HG02981 (cell line): ENCODE data around the gene CCL3.
A peak's percentile ranks its signal among the peaks of the same experiment; 100 is the strongest.
"Not testable (repeated sequence)": the region's sequence is repeated elsewhere in the genome, so short reads cannot be mapped to it uniquely, and the experiment has no call there.

Experiments used
- ATAC-seq: cut with Tn5 transposase; IDR thresholded peaks from one replicate; pipeline ENCODE4 v1.9.1; 2021; ENCODE audit warnings: mild to moderate bottlenecking, moderate library complexity; ENCODE audit not compliant: unreplicated experiment

CCL3 gene

DNA sequence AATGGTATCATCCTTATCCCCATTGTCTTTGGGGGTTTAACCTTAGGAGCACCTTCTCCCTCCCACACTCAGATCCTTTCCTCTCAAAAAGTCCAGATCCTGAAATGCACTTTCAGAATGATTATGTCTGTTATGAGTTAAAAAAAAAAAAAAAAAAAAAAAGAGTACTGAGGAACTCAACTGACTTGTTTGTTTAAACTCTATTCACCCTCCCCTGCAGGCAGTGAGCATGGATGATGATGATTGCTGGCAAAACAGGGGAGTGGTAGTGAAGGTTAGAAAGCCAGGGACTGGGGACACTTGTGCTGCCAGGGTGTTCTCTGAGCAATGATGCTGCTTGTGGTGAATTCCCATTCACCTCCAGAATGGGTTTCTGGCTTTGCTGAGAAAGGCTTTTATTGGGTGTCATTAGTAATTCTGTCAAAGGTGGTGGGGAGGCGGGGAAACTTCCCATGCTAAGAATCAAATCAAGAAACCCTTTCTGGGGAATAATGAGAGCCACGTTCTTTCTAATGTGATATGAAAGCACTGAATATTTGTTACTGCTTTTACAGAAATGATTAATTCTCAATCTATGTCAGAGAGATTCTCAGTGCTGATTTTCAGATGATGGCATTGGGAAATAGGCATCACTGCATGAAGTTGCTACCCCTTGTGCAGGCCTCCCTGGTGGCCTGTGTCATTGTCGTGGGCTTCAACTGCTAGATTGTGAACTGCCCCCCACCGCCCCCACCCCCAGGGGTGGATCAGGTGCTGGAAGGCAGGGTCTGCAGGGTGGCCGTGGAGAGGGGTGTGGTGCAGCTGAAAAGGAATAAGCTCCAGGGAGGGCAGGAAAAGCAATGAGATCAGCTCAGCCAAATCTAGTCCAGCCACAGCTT lies 27.8 kb upstream of the CCL3 start:
- ATAC-seq = no peak

DNA sequence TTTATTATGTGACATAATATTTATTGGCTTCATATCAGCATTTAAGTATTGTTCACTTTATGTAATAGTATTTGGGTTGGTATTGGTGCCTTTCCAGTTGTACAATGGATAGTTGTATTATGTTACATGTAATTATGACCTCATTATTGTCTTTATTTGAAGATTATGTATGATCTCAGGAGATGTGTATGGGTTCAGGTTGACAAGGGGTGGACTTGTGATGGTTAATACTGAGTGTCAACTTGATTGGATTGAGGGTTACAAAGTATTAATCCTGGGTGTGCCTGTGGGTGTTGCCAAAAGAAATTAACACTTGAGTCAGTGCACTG lies 25.7 kb upstream of the CCL3 start:
- ATAC-seq = not testable (repeated sequence)

DNA sequence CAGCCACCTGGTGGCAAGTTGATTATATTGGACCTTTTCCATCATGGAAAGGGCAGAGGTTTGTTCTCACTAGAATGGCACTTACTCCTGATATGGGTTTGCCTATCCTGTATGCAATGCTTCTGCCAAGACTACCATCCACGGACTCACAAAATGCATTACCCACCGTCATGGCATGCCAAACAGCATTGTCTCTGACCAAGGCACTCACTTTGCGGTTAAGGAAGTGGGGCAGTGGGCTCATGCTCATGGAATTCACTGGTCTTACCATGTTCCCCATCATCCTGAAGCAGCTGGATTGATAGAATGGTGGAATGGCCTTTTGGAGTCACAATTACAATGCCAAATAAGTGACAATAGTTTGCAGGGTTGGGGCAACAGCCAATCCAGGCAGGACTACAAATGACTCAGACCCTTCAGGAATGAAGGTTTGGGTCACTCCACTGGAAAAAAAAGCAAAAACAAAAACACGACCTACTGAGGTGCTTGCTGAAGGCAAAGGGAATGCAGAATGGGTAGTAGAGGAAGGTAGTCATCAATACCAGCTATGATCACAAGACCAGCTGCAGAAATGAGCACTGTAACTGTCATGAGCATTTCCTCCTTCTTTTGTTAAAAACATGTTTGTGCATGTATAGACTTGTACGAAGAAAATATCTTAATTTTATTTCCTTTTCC lies 25.2 kb upstream of the CCL3 start:
- ATAC-seq = not testable (repeated sequence)

DNA sequence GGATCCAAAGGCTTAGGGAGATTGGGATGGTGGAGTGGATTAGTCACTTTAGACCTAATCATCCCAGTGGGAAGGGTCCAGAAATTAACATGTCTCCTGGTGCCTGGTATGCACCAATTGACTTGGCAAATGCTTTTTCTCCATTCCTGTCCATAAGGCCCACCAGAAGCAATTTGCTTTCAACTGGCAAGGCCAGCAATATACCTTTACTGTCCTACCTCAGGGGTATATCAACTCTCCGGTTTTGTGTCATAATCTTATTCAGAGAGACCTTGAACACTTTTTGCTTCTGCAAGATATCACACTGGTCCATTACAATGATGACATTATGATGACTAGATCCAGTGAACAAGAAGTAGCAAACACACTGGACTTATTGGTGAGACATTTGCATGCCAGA lies 23.2 kb upstream of the CCL3 start:
- not testable (repeated sequence) for ATAC-seq

DNA sequence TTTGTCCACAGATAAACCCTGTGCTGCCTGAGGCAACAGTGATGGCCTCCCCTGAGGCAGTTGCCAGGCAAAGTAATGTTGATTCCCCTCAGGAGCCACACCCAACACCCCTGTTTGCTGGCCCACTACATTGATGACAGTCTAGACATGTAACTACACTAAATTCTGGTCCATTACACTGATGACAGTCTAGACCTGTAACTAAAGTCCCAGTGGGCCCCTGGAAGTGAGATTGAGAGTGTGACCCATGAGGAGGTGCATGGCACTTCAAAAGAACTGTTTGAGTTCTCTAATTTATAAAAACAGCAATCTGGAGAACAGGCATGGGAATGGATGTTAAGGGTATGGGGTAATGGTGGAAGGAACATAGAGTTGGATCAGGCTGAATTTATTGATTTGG lies 22.6 kb upstream of the CCL3 start:
- ATAC-seq = no peak

DNA sequence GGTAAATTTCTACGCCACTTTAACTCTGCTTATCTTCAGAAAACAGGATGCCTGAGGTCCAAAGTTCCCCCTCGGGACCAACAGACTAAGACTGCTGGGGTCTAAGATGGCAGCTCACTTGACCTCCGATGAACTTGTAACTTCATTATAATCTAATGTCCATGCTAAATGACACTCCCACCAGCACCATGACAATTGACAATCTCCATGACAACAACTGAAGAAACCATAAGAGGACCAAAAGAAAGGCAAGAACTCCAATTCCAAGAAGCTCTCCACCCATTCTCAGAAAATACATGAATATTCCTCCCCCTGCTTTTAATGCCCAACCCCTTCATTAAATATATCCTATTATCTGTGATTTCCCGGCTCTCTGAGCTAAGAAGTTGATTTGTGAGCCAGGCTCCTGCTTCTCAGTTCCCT lies 21.1 kb upstream of the CCL3 start:
- no peak for ATAC-seq

DNA sequence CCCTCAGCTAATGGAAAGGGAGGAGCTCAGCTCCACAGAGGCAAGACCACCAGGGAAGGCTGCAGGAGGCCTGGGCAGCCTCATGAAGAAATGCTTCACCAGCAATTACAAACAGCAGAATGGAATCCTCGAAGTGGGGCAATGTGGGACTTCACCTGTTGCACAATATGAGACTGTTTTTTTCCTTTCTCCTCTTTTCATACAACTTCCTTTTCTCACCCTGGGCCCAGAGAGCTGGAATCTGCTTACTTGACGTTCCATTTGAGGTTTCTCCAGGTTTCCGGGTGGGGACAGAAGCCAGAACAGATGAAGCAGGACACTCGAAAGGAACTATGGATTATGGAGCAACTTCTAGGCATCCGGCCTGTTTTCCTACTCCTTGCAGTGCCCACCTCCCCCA lies 18.3 kb upstream of the CCL3 start:
- ATAC-seq = not testable (repeated sequence)

DNA sequence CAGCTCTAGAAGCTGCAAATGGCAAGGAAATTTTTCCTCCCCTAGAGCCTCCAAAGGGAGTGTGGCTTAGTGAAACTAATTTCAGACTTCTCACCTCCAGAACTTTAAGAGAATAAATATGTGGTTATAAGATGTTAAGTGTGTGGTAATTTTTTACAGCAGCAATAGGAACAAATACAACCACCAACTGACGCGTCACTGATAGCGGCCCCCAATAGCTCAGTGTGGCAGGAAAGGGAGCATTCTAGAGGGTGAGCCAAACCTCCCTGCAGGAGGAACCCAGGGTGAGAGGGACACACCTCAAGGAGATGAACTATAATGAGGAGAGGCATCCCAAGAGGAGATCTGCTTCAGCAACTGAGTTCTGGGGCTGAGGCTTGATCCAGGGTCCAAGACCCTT lies 17.7 kb upstream of the CCL3 start:
- no peak for ATAC-seq

DNA sequence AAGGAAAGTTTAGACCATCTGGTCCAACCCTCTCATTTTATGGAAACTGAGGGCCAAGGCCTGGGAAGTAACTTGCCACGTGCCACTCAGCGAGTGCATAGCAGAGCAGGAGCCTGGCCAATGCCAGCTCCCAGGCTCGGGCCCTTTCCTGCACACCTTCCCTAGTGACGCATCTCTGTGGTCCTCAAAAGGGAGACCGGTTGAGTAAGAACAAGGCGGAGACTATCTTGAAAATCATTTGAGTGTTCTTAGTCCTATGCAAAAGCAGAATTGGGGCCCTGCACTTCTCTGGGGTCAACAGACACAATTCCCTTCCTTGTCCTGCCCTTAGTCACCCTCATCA lies 16.5 kb upstream of the CCL3 start:
- no peak for ATAC-seq

DNA sequence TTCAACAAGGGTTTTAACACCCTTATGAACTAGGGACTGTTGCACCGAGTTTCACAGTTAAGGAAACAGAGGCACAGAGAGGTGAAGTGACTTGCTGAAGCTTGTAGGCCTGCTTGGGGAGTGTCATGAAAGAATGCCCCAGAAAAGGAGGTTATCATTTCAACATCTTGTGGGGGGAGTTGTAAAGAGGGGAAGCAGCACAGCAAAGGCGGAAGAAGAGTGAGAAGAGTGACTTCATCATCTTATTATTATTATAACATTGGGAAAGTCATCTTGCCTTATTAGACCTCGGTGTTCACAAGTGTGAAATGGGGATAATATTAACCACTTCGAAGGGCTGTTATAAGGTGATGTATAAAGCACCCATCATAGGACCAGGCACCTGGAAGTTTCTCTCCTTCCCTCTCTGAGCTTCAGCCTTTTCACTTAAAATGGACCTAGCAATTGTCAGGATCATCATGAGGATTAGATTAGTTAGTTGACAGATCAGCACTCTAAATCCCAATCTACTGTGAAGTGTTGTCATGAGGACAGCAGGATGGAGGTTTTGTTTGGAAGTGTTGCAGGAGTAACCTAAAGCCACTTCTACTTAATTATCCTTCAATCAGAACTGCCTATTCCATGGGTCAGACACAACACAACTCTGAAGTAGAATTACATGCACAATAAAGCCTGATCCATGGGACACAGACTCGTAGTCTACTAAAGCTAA lies 16.0 kb upstream of the CCL3 start:
- ATAC-seq = no peak

DNA sequence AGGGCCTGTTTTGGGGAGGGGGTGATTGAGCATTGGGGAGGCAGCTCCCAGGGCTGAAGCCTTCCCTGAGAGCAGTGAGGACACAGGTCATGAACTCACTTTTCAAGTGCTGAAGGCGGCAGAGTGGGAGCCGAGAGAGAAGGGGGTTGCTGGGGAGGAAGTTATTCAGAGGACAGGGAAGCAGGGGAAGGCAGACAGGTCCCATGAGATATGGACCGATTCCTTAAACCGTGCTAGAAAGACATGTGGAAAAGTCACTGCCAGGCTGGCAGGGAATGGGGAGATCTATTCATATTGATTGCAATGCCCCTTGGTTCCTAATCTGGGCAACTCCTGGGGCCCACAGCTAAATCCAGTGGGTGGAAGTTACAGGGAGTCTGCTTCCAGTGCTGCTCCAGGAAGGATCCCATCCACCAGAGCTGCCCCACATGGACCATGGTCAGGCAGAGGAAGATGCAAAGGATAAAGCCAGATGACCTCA lies 14.8 kb upstream of the CCL3 start:
- ATAC-seq = no peak

DNA sequence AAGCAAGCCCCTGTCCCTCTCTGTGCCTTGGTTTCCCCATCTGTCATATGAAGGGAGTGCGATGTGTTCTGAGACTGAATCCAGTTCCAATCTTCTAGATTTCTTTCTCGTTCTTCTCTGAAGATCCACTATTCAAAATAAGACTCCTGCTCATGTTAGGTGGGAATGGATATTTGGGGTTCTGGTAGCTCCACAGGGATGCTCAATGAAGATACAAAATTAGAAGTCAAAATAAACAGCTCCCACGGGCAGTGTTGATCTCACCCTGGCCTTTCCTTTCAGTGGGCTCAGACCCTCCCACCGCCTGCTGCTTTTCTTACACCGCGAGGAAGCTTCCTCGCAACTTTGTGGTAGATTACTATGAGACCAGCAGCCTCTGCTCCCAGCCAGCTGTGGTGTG lies 14.3 kb upstream of the CCL3 start:
- ATAC-seq = not testable (repeated sequence)

DNA sequence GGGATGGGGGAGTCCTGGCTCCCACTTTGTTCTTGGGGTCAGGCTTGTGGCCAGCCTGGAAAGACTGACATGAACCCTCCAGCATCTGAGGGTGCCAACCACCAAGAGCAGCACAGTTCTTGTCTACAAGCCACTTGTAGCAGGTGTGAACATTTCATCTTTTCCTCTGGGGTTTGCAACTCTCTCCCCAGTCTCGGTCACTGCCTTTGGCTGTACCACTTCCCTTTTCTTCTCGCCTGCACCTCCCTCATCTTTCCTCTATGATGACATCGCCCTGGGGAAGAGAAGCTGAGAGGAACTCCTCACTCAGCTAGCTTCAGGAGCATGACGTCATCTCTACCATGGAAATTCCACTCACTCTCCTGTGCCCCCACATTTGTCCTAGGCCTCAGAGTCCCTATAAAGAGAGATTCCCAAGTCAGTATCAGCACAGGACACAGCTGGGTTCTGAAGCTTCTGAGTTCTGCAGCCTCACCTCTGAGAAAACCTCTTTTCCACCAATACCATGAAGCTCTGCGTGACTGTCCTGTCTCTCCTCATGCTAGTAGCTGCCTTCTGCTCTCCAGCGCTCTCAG lies 13.5 kb upstream of the CCL3 start, which contains the start of gene CCL4:
Gene CCL4 (plus strand): TSS at position 427 of the 575 bp plus-strand sequence. CDS start 79 bp downstream, at position 506.
- peak; percentile 65 for ATAC-seq

DNA sequence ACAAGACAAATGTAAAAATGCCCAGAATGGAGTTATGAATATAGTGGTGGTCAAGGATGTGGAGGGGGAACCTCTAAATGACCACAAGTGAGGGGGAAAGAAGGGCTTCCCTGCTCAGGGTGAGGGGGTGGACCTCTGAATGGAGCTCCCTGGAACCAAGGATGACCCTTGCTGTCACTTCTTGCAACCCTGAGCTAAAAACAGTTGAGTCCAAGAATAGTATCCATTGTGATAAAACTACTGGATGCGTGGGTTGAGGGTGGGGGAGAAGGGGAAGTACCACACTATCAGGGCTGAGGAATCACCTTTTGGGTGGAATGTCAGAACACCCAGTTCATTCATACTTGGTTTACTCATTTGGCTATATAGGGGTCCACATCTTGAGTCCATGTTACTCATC lies 9.1 kb upstream of the CCL3 start:
- not testable (repeated sequence) for ATAC-seq

DNA sequence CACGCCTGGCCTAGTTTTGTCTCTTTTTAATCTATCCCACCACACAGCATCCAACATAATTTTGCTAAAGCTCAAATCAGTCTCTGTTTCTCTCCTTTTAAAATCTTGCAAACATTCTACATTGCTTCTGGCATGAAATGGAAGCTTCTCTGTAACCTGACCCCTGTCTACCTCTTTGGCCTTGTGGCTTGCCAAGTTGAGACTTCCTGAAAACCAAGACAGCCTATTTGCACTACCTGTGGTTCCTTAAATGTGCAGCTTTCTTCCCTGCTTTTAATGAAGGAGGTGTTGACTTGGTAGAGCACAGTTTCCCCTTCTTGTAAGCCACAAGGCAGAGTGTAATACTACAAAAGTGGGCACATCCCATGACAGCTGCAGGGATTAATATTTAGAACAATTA lies 6.0 kb upstream of the CCL3 start:
- no peak for ATAC-seq

DNA sequence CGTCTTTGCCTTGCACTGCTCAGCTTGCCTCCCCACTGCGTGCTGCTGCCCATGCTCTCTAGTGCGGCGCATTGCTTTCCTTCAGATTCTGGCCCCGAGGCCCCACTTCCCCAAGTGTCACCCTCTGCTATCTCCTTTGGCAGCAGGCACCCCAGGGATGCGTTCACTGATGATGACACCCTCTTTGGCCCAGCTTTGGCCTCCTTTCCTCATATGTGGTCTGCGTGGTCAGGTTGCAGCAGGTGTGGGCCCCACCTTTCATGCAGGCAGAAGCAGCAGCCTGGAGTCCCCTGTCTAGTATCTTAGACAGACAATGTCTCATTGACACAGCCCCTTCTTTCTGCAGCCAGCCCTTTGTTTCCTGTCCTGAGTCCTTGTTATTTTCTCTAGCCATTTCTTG lies 4.8 kb upstream of the CCL3 start:
- no peak for ATAC-seq

DNA sequence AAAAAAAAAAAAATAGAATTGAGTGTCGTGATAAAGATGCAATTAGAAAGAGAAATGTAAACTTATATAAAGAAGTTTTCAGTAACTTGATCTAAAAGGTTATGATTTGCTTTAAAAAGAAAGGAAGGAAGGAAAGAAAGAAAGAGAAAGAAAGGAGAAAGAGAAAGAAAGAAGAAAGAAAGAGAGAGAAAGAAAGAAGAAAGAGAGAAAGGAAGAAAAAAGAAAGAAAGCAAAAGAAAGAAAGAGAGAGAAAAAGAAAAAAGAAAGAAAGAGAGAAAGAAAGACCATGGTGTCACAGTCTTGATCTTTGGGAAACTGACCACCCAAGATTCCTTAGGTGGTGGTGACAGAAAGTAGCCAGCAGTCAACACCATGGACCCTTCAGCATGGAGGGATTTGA lies 4.3 kb upstream of the CCL3 start:
- no peak for ATAC-seq

DNA sequence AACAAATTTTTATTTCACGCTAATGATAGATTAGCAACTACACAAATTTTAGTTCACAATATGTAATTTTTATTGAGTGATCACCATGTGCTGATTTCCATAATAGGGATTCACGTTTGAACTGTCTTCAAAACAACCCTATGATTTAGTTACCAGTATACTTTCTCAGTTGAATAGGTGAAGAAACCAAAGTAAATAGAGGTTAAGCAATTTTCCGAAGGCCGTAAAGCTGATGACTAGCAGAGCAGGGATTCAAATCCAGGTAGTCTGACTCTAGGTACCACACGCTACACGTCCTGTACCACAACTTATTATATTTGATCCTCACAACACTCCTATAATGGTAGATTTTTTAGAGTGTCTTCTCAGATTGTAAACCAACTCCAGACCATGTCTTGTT lies 2.8 kb upstream of the CCL3 start:
- not testable (repeated sequence) for ATAC-seq

DNA sequence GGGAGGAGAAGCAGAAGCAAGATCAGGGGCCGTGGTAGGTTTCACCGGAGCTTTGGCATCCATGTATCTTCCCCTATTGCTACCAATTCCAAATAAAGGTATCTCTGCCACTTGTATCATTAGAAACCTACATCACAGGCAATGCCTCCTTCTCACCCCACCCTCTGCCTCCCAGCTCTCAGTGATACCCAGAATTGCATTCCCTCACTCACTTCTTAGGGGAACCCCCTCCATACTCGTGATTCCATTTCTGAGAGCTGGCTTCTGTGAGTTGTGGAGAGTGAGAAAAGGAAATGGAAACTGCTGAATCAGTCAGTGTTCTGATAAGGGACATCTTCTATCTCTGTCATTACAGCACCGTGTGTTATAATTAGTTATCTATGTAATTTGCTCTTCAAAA lies 2.3 kb upstream of the CCL3 start:
- ATAC-seq = no peak

DNA sequence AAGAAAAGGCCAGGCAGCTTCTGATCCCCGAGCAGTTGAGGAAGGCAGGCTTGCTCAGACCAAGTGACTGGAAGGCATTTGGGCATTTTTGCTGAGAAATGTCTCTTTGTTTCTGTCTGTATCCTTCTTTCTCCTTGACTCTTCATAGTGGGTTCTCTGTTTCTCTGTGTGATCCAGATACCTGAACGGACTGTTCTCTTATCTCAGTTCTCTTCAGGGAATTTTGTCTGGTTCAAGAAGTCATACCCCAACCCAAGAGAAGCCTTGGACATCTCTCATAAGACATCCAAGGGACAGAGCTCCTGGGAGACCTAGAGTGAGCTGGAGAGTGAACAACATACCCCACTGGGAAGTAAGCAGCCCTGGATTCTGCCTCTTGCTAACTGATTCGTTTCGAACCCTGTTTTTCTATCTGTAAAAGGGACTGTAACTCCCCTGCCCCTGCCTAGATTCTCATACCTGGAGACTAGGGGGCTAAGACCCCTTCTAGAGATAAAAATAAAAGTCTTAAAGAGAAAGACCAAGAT lies 541 bp downstream of the CCL3 start:
- ATAC-seq = no peak

DNA sequence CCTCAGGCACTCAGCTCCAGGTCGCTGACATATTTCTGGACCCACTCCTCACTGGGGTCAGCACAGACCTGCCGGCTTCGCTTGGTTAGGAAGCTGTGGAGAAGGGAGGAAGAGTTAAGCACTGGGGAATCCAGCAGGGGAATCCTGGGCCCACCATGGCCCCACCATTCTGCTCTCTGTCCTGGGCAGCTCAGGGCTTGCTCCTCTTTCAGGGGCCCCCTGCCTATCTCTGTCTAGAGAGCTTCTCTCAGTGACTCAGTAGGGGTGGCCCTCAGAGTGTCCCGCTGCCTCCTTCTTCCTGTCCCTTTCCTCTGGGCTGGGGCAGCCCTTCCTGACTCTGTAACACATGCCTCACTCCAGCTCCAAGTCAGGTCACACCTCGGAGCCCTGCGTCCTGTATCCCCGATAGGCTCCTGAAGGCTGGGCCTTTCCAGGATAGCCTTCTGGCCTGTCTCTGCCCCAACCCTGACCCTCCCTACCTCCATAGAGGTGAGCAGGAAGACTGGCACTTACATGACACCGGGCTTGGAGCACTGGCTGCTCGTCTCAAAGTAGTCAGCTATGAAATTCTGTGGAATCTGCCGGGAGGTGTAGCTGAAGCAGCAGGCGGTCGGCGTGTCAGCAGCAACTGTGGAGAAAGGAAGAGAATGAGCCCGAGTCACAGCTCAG lies 1.1 kb downstream of the CCL3 start:
- no peak for ATAC-seq
